ENCODE data around the gene GRIA4. TPM values are rescaled to one million over a fixed set of nuclear protein-coding genes. Genes with fewer than 3 reads are reported as not detected.

Gene GRIA4
- total RNA-seq, 4 donors from 2014 or later, result not detected

DNA sequence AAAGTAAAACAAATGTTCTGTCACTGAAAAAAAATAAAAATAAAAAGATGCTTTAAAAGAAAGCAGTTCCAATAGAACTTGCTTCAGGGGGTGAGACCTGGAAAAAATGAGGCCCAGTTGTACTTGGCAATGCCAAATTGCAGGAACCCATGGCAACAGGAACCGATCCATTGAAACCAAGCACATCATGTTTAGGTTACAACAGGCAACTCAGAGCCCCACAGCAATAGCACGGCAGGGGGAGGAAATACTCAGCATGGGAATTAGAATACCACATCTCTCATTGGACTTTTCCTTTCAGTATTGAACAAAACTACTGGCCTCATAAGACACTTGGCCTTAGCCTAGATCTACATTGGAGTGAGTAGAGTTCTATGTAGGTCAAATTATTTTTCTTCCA lies 327.9 kb downstream of the GRIA4 start:
- DNase-seq (ENCODE audit: low spot score) (no peak), ATAC-seq (ENCODE audit: low FRiP score) (no peak)
- TF ChIP-seq, protein P1, sequence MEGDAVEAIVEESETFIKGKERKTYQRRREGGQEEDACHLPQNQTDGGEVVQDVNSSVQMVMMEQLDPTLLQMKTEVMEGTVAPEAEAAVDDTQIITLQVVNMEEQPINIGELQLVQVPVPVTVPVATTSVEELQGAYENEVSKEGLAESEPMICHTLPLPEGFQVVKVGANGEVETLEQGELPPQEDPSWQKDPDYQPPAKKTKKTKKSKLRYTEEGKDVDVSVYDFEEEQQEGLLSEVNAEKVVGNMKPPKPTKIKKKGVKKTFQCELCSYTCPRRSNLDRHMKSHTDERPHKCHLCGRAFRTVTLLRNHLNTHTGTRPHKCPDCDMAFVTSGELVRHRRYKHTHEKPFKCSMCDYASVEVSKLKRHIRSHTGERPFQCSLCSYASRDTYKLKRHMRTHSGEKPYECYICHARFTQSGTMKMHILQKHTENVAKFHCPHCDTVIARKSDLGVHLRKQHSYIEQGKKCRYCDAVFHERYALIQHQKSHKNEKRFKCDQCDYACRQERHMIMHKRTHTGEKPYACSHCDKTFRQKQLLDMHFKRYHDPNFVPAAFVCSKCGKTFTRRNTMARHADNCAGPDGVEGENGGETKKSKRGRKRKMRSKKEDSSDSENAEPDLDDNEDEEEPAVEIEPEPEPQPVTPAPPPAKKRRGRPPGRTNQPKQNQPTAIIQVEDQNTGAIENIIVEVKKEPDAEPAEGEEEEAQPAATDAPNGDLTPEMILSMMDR (IDR thresholded peaks at IDR 0.05), result no peak

- DNase-seq (ENCODE audit: low spot score) (no peak), ATAC-seq (ENCODE audit: low FRiP score) (no peak)
- TF ChIP-seq, protein P1 (IDR thresholded peaks at IDR 0.05), result no peak
Observed at GRCh38 chr11:105942921-105943320, 333.0 kb downstream of the GRIA4 start.

DNA sequence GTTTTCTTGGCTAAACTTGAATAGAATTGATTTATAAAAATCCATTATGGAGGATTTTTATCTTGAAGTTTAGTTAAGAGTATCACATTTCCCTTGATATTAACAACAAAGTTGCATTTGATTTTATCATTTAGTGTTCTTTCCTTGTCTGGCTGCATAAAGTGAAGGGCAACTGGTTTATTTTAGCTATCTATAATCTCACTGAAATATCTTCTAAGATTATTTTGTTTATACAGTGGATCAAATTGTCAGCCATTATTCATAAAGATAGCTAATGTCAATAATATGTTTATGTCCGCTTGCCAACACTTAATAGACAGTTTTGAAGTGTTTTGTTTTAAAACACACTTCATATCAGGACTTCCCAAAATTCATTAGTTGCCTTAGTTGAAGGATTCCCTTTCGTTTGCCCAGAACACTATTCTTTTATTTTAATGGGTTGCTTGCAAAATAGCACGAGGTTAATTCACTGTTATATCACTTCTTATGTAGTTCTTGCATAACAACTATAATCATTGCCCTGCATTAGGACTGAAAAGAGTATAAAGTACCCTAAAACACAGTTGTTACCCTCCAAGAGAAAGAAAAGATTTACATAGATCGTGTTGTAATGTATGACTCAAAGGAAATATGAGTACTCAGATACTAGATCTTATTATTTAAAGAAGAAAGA lies 339.2 kb downstream of the GRIA4 start:
- DNase-seq (ENCODE audit: low spot score) (no peak), ATAC-seq (ENCODE audit: low FRiP score) (no peak)
- TF ChIP-seq, protein P1 (IDR thresholded peaks at IDR 0.05), result no peak

GRCh38 chr11:105953886-105954285 lies 344.0 kb downstream of the GRIA4 start:
- ATAC-seq (ENCODE audit: low FRiP score), result no peak
- no peak for DNase-seq (ENCODE audit: low spot score)
- TF ChIP-seq, protein P1 (IDR thresholded peaks at IDR 0.05), result no peak

DNA sequence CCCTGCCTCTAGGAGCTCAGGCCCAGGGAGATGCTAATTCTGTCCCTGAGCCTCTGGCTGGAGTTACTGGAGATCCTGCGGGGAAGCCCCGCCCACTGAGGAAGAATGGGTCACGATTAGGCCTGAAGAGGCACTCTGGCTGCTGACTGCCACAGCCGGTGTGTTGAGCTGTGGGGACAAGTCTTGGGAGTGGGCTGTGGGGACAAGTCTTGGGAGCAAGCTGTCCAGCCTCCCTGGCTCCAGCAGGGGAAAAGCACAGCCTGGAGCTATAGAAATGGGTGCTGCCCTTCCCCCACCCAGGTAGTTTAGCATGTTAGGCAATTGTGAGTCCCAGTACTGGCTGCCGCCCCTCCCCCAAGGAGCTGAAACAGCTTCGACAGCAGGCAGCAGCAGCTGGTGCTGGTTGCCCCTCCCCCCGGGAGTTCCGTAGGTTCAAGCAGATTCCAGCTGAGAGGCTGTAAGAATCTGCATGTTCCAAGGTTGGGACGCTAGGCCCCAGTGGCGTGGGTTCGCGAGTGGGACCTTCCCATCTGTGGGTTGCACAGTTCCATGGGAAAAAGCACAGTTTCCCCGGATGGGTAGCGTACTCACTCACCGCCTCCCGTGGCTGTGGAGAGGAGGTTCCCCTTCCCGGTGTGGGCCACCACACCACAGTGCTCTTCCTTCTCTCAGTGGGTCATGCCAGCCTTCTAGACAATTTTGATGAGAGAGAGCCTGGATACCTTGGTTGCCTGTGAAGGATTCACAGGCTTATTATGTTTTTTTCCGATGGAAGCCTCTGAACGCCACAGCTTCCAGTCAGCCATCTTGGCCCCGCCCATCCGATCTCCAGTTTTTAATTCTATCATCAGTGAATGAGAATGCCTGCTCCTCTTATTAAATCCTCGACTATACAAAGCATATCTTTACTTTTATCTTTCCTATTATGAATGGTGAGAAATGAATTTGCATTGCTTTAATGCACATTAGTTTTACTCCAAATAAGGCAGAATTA lies 350.7 kb downstream of the GRIA4 start:
- TF ChIP-seq, protein P1 (IDR thresholded peaks at IDR 0.05), result no peak
- no peak for DNase-seq (ENCODE audit: low spot score)
- ATAC-seq (ENCODE audit: low FRiP score), result no peak

DNA sequence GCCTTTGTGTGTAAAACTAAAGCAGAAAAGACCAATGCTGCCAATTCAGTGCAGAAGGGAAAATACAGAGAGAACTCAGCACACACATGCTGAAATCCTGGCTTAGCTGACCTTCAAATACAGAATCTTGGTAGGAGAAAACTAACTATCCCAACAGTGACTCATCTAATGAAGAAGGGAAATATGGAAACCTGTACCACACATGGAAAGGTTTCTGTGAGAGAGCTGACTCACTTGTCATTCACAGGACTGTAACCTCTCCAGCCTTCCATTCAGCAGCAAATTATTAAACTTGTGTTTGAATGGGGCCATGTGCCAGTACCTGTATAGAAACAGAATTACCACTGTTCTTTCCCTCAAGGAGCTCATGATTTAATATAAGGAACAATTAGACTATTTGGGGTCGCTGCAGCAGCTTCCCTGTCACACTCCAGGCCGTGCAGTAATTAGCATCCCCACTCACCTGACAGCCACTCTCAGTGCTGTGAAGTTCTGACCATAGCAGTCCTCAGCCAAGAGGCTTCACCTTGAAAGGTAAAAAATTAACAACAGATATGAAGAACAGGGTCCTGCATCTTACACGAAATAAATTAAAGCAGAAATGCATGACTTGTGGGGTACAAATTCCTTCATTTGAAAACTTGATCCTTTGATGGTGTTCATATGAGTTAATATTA lies 358.3 kb downstream of the GRIA4 start:
- ATAC-seq (ENCODE audit: low FRiP score) (no peak), DNase-seq (ENCODE audit: low spot score) (no peak)
- TF ChIP-seq, protein P1 (IDR thresholded peaks at IDR 0.05), result no peak
